Right cardiac atrium (tissue), 5 donors: ENCODE data around the gene OR52B2. TPM values are rescaled to one million over a fixed set of nuclear protein-coding genes. Genes with fewer than 3 reads are reported as not detected.
A peak's percentile ranks its signal among the peaks of the same experiment; 100 is the strongest.

Experiments used
- ATAC-seq, 2 donors: fragments of 200-7000 bp; cut with Tn5 transposase; one replicate each; pipeline versions ENCODE4 v1.8.0 to v1.9.1; 2020; ENCODE audit warnings: moderate library complexity in 2 of 2, mild to moderate bottlenecking in 1 of 2
- DNase-seq, 3 donors: peaks; one replicate each; pipeline ENCODE4 v3.0.0-alpha.2; 2020
- H3K27ac ChIP-seq: one replicate; pipeline ENCODE4 v1.5.1; 2013; ENCODE audit warnings: mild to moderate bottlenecking, low read length, control low read depth, moderate library complexity
- H3K27me3 ChIP-seq: one replicate; pipeline ENCODE4 v1.6.1; 2013; ENCODE audit not compliant: control insufficient read depth, insufficient read depth
- H3K4me1 ChIP-seq: one replicate; pipeline ENCODE4 v1.6.1; 2013; ENCODE audit warnings: low read length; ENCODE audit not compliant: control insufficient read depth, insufficient read depth
- H3K4me3 ChIP-seq: one replicate; pipeline ENCODE4 v1.5.1; 2013; ENCODE audit warnings: low read length, control low read depth
- H3K9me3 ChIP-seq: one replicate; pipeline ENCODE4 v1.6.1; 2013; ENCODE audit warnings: low read length; ENCODE audit not compliant: control insufficient read depth
- WGBS: extraction: QIAGEN DNeasy Blood & Tissue Kit; methylation state at CpG from one replicate; pipeline ENCODE4 v1.1.7; 2013; 5-methylcytosine and 5-hydroxymethylcytosine counted together
- intact Hi-C, 4 donors: fragments of 100-400 bp; cut with DNase I; formaldehyde crosslinking; loops; one replicate each; pipeline versions ENCODE4 v1.11.0 to v1.14.0; 2022 to 2023
- long read RNA-seq, 4 donors: library from polyadenylated mRNA; unstranded; transcript quantifications; one replicate each; pipeline ENCODE4 v2.0.0, GENCODE V29; 2020 to 2021
- polyA plus RNA-seq: library from polyadenylated mRNA; stranded (reverse); fragments of 200-250 nt; gene quantifications from one replicate; pipeline ENCODE4 v1.2.3, GENCODE V29; 2013
- total RNA-seq, 4 donors: library from RNA; stranded (reverse); fragmentation: NEBNext Ultra II Directional; extraction: Animal tissue kit (Norgen Biotek cat#: 25700); gene quantifications; one replicate each; pipeline ENCODE4 v1.2.1, GENCODE V29; 2021
- donor health status: healthy with polysubstance abuse.
- donor health status: DM: no; HTN: yes; CAD: no.
- donor health status: DM: no; HTN: no; CAD: no.
- donor health status: DM: no; HTN: yes; CAD: no; lungs with severe emphysema.
- donor health status: DM: yes; HTN: yes; CAD: no.

Gene OR52B2
- not detected for total RNA-seq
- polyA plus RNA-seq, result not detected
- long read RNA-seq, donor 1, result 0 reads
- long read RNA-seq, donor 2, result 0 reads
- long read RNA-seq, donor 3, result 0 reads
- long read RNA-seq, donor 4, result 0 reads

GRCh38 chr11:6170226-6170625 lies at the start of gene OR52B2:
OR52B2 (minus strand) TSS chr11:6170326; CDS start chr11:6170326, 0 bp downstream.
- no peak for ATAC-seq

GRCh38 chr11:6219359-6219758 lies 49.2 kb upstream of the OR52B2 start:
- peak in 1 of 3 donors; percentile 37 for DNase-seq
- intact Hi-C loops, result no loop called here
- H3K4me1 ChIP-seq, result peaks cover 5% of the 10 kb centered on the region
- H3K4me3 ChIP-seq, result no peak overlapping the region
- H3K27ac ChIP-seq, result no peak overlapping the region
- WGBS, result 45% methylated on average over 2 of the region's 2 CpGs
- no peaks in the 10 kb centered on the region for H3K27me3 ChIP-seq
- ATAC-seq, result peak; percentile 83 to 96
- H3K9me3 ChIP-seq, result no peaks in the 10 kb centered on the region

More at GRCh38 chr11:6170226-6170625, at the start of gene OR52B2:
- intact Hi-C loops, result no loop called here
- Histone ChIP-seq H3K27me3 (no peaks in the 10 kb centered on the region), H3K9me3 (no peaks in the 10 kb centered on the region), H3K4me3 (no peak within 1 kb of the TSS), H3K4me1 (no peaks in the 10 kb centered on the region), H3K27ac (no peak within 1 kb of the TSS)
- WGBS, result 79% methylated on average over 1 of the region's 1 CpG
- no peak for DNase-seq

- no peak overlapping the region for H3K27ac ChIP-seq
- H3K9me3 ChIP-seq, result no peaks in the 10 kb centered on the region
- WGBS, result 89% methylated on average over 19 of the region's 19 CpGs
- ATAC-seq, result no peak
- H3K4me3 ChIP-seq, result no peak overlapping the region
- intact Hi-C loops, result no loop called here
- H3K27me3 ChIP-seq, result no peaks in the 10 kb centered on the region
- DNase-seq, result peak in 1 of 3 donors; percentile 49
- peaks cover 3% of the 10 kb centered on the region for H3K4me1 ChIP-seq
These were observed 47.6 kb upstream of the OR52B2 start for GRCh38 chr11:6217722-6218121.

GRCh38 chr11:6216501-6216900 lies 46.4 kb upstream of the OR52B2 start:
- no peaks in the 10 kb centered on the region for H3K9me3 ChIP-seq
- WGBS, result 86% methylated on average over 4 of the region's 4 CpGs
- intact Hi-C loops, result no loop called here
- no peak for ATAC-seq
- H3K4me1 ChIP-seq, result peaks cover 3% of the 10 kb centered on the region
- H3K27ac ChIP-seq, result no peak overlapping the region
- DNase-seq, result no peak
- H3K4me3 ChIP-seq, result no peak overlapping the region
- H3K27me3 ChIP-seq, result no peaks in the 10 kb centered on the region

- 95% methylated on average over 10 of the region's 10 CpGs for WGBS
- intact Hi-C loops, result no loop called here
These were observed 44.4 kb upstream of the OR52B2 start for GRCh38 chr11:6214530-6214929.

GRCh38 chr11:6210274-6210955 lies 40.3 kb upstream of the OR52B2 start:
- Histone ChIP-seq H3K27me3 (no peaks in the 10 kb centered on the region), H3K4me1 (no peaks in the 10 kb centered on the region), H3K27ac (no peak overlapping the region), H3K9me3 (no peaks in the 10 kb centered on the region), H3K4me3 (no peak overlapping the region)
- peak; percentile 30 to 32 for ATAC-seq
- intact Hi-C loops, result no loop called here
- no peak for DNase-seq
- WGBS, result 97% methylated on average over 9 of the region's 9 CpGs

More at GRCh38 chr11:6214530-6214929, 44.4 kb upstream of the OR52B2 start:
- H3K4me1 ChIP-seq, result no peaks in the 10 kb centered on the region
- DNase-seq, result no peak
- ATAC-seq, result no peak
- H3K4me3 ChIP-seq, result no peak overlapping the region
- H3K27ac ChIP-seq, result no peak overlapping the region
- H3K27me3 ChIP-seq, result no peaks in the 10 kb centered on the region
- no peaks in the 10 kb centered on the region for H3K9me3 ChIP-seq

- no peak for DNase-seq
- 97% methylated on average over 12 of the region's 12 CpGs for WGBS
- Histone ChIP-seq H3K9me3 (no peaks in the 10 kb centered on the region), H3K27ac (no peak overlapping the region), H3K4me1 (no peaks in the 10 kb centered on the region), H3K27me3 (no peaks in the 10 kb centered on the region), H3K4me3 (no peak overlapping the region)
- ATAC-seq, result no peak
- intact Hi-C loops, result no loop called here
These were observed 39.7 kb upstream of the OR52B2 start for GRCh38 chr11:6209801-6210200.

- DNase-seq (no peak), ATAC-seq (no peak)
- no peaks in the 10 kb centered on the region for H3K4me1 ChIP-seq
- no peak overlapping the region for H3K4me3 ChIP-seq
- H3K9me3 ChIP-seq, result no peaks in the 10 kb centered on the region
- intact Hi-C loops, result no loop called here
- WGBS, result 69% methylated on average over 3 of the region's 3 CpGs
- H3K27ac ChIP-seq, result no peak overlapping the region
- no peaks in the 10 kb centered on the region for H3K27me3 ChIP-seq
These were observed 36.5 kb upstream of the OR52B2 start for GRCh38 chr11:6206456-6207180.

GRCh38 chr11:6205366-6205765 lies 35.2 kb upstream of the OR52B2 start, which contains the start of gene C11orf42:
C11orf42 (plus strand) TSS chr11:6205557; CDS start chr11:6205616, 59 bp downstream.
- Histone ChIP-seq H3K4me3 (no peak within 1 kb of the TSS), H3K9me3 (no peaks in the 10 kb centered on the region), H3K27ac (no peak within 1 kb of the TSS), H3K27me3 (no peaks in the 10 kb centered on the region), H3K4me1 (no peaks in the 10 kb centered on the region)
- no peak for ATAC-seq
- 87% methylated on average over 1 of the region's 1 CpG for WGBS
- DNase-seq, result no peak
- intact Hi-C loops, result no loop called here

- intact Hi-C loops, result no loop called here
- DNase-seq (no peak), ATAC-seq (no peak)
- H3K4me1 ChIP-seq, result no peaks in the 10 kb centered on the region
- H3K9me3 ChIP-seq, result no peaks in the 10 kb centered on the region
- no peaks in the 10 kb centered on the region for H3K27me3 ChIP-seq
- no peak overlapping the region for H3K4me3 ChIP-seq
- WGBS, result 99% methylated on average over 1 of the region's 1 CpG
- H3K27ac ChIP-seq, result no peak overlapping the region
These were observed 34.6 kb upstream of the OR52B2 start for GRCh38 chr11:6204706-6205105.

GRCh38 chr11:6203327-6203726 lies 33.2 kb upstream of the OR52B2 start:
- DNase-seq, result no peak
- H3K27me3 ChIP-seq, result no peaks in the 10 kb centered on the region
- H3K4me3 ChIP-seq, result no peak overlapping the region
- ATAC-seq, result no peak
- 66% methylated on average over 3 of the region's 3 CpGs for WGBS
- H3K4me1 ChIP-seq, result no peaks in the 10 kb centered on the region
- H3K9me3 ChIP-seq, result no peaks in the 10 kb centered on the region
- no peak overlapping the region for H3K27ac ChIP-seq
- intact Hi-C loops, result no loop called here
